ENCODE results near the gene IMP3.
"Not testable (repeated sequence)": the region's sequence is repeated elsewhere in the genome, so short reads cannot be mapped to it uniquely, and the experiment has no call there.

IMP3 gene

DNA sequence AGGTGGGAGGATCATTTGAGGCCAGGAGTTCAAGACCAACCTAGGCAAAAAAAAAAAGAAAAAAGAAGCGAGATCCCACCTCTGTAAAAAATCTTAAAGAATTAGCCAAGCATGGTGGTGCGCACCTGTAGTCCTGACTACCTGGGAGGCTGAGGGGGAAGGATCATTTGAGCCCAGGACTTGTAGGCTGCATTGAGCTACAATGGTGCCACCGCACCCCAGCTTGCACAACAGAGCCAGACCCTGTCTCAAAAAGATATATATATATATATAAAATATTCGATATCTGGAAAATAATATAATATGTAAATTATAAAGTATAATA is 1.1 kb upstream of the IMP3 start:
- TF ChIP-seq, protein P1, sequence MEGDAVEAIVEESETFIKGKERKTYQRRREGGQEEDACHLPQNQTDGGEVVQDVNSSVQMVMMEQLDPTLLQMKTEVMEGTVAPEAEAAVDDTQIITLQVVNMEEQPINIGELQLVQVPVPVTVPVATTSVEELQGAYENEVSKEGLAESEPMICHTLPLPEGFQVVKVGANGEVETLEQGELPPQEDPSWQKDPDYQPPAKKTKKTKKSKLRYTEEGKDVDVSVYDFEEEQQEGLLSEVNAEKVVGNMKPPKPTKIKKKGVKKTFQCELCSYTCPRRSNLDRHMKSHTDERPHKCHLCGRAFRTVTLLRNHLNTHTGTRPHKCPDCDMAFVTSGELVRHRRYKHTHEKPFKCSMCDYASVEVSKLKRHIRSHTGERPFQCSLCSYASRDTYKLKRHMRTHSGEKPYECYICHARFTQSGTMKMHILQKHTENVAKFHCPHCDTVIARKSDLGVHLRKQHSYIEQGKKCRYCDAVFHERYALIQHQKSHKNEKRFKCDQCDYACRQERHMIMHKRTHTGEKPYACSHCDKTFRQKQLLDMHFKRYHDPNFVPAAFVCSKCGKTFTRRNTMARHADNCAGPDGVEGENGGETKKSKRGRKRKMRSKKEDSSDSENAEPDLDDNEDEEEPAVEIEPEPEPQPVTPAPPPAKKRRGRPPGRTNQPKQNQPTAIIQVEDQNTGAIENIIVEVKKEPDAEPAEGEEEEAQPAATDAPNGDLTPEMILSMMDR (IDR thresholded peaks at IDR 0.05; ENCODE audit: low read depth, low read length), result no peak
- no peak overlapping the region; the same call in 1 of the 2 replicates for H3K4me3 ChIP-seq (ENCODE audit: low read depth, low read length)

DNA sequence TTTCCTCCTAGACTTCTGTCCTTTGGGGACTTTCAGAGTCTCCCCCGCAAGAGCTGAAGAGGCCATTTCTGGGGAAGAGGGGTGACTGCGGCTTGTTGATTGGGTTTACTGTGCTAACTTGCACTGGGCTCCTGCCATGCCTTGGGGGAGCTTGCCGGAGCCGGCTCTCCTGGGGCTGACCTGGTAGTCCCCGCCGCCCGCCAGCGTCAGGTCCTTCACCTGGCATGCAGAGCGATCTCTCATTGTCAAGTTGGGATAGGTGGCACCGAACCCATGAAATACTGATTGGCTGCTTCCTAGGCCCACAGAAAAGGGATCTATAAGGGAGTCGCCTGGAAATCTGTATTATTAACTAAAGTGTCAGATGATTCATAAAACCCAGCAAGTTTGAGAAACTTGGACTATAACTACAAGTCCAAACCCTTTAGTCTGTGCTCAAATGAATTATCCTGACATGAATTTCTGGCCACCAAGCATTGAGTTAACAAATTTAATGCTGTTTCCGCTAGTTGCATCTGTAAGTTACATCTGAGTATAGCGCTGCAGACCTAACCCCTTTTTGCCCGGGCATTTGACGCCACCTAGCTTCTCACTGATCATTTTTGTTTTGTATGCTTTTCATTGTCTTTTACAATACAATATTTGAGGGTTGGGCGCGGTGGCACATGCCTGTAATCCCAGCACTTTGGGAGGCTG is 607 bp upstream of the IMP3 start:
- TF ChIP-seq, protein P1 (IDR thresholded peaks at IDR 0.05; ENCODE audit: low read depth, low read length), result no peak
- peak overlapping the region; percentile 91 for H3K4me3 ChIP-seq (ENCODE audit: low read depth, low read length)

DNA sequence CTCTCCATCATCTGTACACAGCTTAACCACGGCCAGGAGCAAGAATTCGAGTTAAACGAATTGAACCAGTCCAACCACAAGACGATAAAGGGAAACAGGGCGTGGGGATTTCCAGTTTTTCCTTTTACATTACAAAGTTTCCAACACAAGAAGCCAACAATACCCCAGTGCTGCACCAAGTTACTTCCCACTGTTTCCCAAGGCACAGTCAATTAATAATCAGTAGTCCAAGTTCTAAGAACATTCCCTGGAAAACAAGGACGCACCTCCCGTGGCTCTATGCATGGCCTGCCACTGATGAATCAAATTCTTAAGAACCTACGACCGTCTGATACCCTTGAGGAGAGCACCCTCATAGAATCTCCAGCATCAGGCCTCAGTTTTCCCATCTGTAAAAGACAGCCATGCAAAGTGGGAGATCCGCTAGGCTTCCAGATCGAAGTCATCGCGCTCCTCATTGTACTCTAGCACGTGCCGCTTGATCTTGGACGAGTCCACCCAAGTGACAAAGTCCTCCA is 774 bp downstream of the IMP3 start:
- TF ChIP-seq, protein P1 (IDR thresholded peaks at IDR 0.05; ENCODE audit: low read depth, low read length), result no peak
- H3K4me3 ChIP-seq (ENCODE audit: low read depth, low read length), result peak overlapping the region; percentile 91

DNA sequence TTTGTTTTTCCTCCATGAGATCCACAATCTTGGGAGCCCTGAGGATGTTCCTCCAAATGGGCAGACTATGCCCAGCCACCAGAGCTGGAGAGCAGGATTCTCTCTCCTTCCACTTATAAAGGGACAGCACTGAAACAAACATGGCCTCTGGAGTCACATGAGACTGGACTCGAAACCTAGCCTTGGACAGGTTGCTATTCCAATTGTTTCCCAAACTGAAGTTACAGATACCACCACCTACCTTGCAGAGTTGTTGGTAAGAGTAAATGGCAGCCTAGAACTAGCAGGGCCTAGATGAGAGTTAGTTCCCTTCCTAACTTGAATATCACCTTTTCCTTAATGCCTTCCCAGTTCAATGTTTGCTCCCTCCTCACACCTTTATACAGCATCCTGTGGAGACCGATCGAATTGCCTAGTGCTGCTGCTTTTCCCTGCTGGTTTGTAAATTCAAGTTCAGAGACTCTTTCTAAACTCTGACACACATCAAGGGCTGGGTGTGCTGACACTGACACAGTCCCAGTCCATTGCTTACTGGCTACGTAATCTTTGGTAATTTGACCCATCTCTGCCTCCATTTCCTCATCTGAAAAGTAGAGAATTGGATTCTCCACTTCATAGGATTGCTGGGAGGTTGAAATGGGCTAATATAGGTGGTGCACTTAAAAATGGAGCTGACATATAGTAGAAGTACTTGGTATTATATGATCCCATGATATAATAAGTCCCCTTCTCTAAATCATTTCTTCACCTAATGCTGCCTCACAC is 2.6 kb downstream of the IMP3 start:
- TF ChIP-seq, protein P1 (IDR thresholded peaks at IDR 0.05; ENCODE audit: low read depth, low read length), result no peak
- H3K4me3 ChIP-seq (ENCODE audit: low read depth, low read length), result peak overlapping the region; percentile 91

DNA sequence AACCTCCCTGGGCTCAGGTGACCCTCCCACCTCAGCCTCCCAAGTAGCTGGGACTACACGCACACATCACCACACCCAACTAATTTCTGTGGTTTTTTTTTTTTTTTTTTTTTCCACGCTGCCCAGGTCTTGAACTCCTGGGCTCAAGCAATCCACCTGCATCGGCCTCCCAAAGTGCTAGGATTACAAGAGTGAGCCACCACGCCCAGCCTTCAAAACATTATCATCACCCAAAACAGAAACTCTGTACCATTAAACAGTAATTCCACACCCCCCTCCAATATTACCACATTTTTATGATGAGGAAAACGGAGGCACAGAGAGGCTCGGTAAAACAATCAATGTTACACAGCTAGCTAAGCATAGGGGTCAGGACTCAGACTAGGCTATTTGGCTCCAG is 4.0 kb downstream of the IMP3 start:
- TF ChIP-seq, protein P1 (IDR thresholded peaks at IDR 0.05; ENCODE audit: low read depth, low read length), result no peak
- no peak overlapping the region for H3K4me3 ChIP-seq (ENCODE audit: low read depth, low read length)

DNA sequence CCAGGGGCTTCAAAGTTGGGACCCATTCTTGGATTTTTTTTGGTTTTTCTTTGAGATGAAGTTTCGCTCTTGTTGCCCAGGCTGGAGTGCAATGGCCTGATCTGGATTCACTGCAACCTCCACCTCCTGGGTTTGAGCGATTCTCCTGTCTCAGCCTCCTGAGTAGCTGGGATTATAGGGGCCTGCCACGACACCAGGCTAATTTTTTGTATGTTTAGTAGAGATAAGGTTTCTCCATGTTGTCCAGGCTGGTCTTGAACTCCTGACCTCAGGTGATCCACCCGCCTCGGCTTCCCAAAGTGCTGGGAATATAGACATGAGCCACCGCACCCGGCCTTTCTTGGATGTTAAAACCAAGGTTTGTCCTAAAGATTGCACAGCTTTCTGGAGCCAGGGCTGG is 6.1 kb downstream of the IMP3 start:
- H3K4me3 ChIP-seq (ENCODE audit: low read depth, low read length), result not testable (repeated sequence)

DNA sequence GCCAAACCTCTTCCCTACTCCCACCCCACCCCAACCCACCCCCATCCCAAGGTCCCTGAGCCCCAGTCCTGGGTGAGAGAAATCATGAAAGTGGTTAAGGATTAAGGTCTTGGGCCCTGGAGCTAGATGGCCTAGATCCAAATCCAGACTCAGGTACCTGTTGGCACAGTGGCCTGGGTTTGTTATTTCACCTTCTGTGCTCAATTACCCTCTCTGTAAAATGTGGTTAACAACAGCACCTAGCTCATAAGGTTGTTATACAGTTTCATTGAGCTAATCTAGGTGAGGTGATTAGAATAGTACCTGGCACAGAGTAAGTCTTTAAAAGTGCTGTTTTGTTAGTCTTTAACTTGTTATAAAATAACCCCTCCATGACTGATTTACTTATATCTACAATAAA is 8.1 kb downstream of the IMP3 start:
- TF ChIP-seq, protein P1 (IDR thresholded peaks at IDR 0.05; ENCODE audit: low read depth, low read length), result no peak
- no peak overlapping the region for H3K4me3 ChIP-seq (ENCODE audit: low read depth, low read length)
